HG02763 (cell line): ENCODE measurements around the gene BTBD16.

Source experiments
- ATAC-seq: cut with Tn5 transposase; IDR thresholded peaks from one replicate; pipeline ENCODE4 v1.9.1; 2021; ENCODE audit warnings: mild to moderate bottlenecking, moderate library complexity; ENCODE audit not compliant: unreplicated experiment

Gene BTBD16

GRCh38 chr10:122271076-122271475, at the start of gene BTBD16:
Gene BTBD16, plus strand, starts transcription at chr10:122271296. Its CDS starts 3,786 bp downstream, at chr10:122275082.
- no peak for ATAC-seq

- no peak for ATAC-seq
Measured at GRCh38 chr10:122221958-122222357, 49.1 kb upstream of the BTBD16 start.

- ATAC-seq, result no peak
Measured at GRCh38 chr10:122222638-122223037, 48.5 kb upstream of the BTBD16 start.

- no peak for ATAC-seq
Measured at GRCh38 chr10:122224159-122224558, 46.9 kb upstream of the BTBD16 start.

- ATAC-seq, result no peak
Measured at GRCh38 chr10:122225330-122225729, 45.8 kb upstream of the BTBD16 start.

DNA sequence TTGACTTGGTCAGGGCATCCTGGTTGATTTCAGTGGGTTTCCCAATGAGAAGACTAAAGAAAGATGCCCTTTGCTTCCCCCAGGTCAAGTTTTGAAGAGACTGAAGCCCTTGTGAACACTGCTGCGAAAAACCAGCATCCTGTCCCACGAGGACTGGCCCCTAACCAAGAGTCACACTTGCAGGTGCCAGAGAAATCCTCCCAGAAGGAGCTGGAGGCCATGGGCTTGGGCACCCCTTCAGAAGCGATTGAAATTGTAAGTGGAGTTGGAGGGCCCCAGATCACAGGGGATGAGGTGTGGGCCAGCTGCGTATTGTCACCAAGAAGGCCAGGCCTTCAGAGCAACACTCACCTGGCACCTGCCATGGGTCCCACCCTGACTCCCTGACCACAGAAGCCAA, 43.3 kb upstream of the BTBD16 start:
- ATAC-seq, result no peak

- no peak for ATAC-seq
Measured at GRCh38 chr10:122229666-122230065, 41.4 kb upstream of the BTBD16 start.

DNA sequence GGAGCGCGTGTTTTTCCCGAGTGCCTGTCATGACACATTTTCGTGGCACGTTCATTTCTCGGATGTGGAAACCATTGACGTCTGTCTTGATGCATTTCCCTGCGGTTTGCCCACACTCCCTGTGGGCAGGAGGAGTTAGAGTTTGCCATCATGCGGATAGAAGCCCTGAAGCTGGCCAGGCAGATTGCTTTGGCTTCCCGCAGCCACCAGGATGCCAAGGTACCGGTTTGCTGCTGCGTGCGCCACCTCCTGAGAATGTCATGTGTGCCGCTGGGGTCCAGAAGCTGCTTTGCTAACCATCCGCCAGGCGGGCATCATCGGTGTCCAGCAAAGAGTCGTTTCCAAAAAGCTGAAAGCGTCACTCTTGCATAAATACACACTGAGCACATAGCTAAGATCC, 40.9 kb upstream of the BTBD16 start:
- ATAC-seq, result no peak

DNA sequence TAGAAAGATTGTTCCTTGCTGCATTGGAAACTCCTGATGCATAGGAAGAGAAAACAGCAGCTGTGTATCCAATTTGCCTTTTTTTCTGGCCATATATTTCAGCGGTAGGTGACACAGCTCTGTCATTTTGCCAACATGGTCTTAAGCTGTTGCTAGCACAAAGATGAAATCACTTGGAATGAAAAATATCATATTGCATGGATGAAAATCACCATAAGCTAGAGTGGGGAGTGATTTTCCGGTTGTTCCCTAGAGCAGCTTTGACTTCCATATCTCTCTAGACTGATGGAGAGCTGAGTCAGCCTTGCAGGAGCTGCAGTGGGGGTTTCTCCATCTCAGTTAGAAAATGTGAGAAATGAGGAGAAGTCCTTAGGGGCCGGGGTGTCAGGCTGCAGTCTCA, 38.3 kb upstream of the BTBD16 start:
- ATAC-seq, result no peak

DNA sequence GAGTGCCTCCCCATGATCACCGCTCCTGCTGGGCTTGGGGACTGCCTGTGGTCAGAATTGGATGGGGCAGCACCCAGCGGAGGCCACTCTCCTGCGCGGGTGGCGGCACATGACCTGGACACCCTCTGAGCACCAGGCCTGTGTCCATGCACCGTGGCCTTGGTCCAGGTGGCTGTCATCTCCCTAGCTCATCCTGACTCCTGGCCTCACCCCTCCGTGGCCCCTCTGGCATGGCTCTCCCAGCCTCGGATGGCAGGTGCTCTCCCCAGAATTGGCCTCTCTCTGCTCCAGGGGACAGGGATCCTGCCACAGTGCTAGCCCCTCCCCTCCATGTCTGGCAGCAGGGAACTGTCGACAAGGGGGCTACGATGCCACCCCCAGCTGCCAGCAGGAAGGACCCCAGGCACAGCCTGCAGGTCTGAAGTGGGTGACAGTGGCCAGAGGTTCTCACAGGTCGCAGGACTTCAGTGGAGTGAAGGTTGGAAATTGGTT, 37.2 kb upstream of the BTBD16 start:
- ATAC-seq, result no peak

GRCh38 chr10:122234416-122234815, 36.7 kb upstream of the BTBD16 start:
- no peak for ATAC-seq

DNA sequence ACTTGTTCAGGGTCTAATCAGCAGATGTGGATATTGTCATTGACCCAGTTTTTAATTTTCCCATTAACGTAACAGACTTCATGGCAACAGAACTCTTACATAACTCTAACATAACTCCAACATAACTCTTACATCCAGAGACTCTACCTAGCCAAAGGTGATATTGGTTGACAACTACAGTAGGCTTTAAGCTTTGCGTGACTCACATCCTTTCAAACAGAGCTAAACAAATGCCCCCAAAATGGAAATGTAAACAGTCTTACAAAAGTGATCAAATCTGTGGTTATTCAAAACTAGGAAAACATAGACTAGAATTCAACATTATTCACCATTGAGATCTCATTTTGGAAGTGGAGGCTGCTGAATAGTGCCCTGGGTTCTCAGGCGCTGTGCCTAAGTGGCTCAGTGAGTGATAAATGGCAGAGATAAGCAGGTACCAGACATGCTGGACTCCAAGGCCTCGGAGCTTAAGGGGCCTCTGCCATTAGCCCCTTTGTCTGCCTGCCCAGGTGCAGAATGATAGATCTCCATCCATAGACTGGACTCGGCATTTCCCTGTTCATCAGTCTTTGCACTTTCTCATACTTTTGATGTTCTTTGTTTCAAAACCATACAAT, 34.3 kb upstream of the BTBD16 start:
- no peak for ATAC-seq

- ATAC-seq, result no peak
Measured at GRCh38 chr10:122237331-122237990, 33.6 kb upstream of the BTBD16 start.

- ATAC-seq, result no peak
Measured at GRCh38 chr10:122239578-122240257, 31.4 kb upstream of the BTBD16 start.

DNA sequence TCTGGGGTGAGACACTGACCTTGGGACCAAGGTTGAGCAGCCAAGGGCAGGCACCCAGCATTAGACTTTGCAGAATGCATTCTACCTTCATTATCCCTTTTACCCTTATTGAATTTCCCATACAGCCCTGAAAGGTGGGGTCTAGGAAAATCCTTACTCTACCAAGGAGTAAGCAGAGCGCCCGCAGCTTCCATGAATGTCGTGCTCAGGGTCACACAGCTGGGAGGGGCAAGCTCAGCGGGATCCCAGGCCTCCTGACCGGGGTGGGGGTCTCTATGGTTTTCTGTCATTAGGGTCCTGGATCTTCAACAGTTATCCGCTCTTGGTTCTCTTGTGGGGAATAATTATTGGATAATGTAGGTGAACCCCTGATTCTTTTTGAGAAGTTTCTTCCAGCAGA, 30.7 kb upstream of the BTBD16 start:
- ATAC-seq, result no peak

- ATAC-seq, result no peak
Measured at GRCh38 chr10:122241836-122242235, 29.3 kb upstream of the BTBD16 start.

DNA sequence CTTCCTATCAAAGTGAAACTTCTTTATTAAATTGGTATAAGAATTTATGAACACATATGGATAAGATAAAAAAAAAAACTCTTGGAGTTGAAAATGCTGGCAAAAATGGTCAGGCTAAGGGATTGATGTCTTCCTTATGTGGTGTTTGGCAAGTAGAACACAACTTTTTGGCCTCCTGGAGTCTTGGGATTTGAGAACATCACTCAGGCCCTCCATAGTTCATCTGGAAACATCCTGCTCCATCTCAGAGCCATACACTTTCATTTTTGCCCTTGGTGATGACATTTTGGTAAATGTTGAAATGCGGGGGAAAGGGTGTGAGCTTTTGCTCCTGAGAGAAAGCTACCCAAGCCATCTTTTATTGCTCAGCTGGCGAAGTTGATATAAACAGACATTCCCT, 27.5 kb upstream of the BTBD16 start:
- no peak for ATAC-seq

- ATAC-seq, result no peak
Measured at GRCh38 chr10:122244001-122244975, 26.8 kb upstream of the BTBD16 start.

GRCh38 chr10:122245136-122245535, 26.0 kb upstream of the BTBD16 start:
- ATAC-seq, result no peak

DNA sequence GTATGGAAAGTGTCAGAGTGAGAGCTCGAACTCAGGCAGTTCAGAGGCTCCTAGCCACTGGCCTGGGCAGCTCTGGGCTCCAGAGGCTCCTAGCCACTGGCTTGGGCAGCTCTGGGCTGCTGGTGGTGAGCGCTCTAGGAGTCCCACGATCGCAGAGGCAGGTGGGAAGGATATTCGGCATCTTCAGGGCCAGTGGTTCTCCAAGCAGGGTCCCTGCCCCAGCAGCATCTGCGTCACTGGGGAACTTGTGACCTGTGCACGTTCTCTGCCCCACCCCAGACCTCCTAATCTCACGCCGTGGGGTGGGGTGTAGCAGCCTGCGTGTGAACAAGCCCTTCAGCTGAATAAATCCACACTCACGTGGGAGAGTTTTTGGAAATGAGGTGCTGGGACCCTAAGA, 25.2 kb upstream of the BTBD16 start:
- no peak for ATAC-seq
